Adrenal gland (tissue), 12 donors: Measurements from ENCODE around the gene SLC17A7. TPM values are rescaled to one million over a fixed set of nuclear protein-coding genes. Genes with fewer than 3 reads are reported as not detected.
A peak's percentile ranks its signal among the peaks of the same experiment; 100 is the strongest.

Experiments used
- DNase-seq, 7 donors: peaks; one replicate each; pipeline ENCODE4 v3.0.0-alpha.2; 2019 to 2020
- H3K27ac ChIP-seq, 5 donors: fragments of 200-600 bp; sonication (generic) in 4 of 5; 1 replicate in 3 of 5; 2 replicates in 2 of 5; pipeline versions ENCODE4 v1.5.1 to v1.8.0; 2016 to 2020; ENCODE audit warnings: mild to moderate bottlenecking in 1 of 5
- H3K27me3 ChIP-seq: fragments of 200-600 bp; 2 replicates; pipeline ENCODE4 v1.8.0; 2021
- H3K36me3 ChIP-seq, 2 donors: fragments of 200-600 bp; replicated peaks in 1 of 2; 1 replicate in 1 of 2; 2 replicates in 1 of 2; pipeline versions ENCODE4 v1.5.1 to v1.8.0; 2018 to 2022
- H3K4me1 ChIP-seq, 2 donors: fragments of 200-600 bp; replicated peaks in 1 of 2; 1 replicate in 1 of 2; 2 replicates in 1 of 2; pipeline versions ENCODE4 v1.5.1 to v1.8.0; 2018 to 2021
- H3K4me3 ChIP-seq, 4 donors: fragments of 200-600 bp; sonication (generic) in 3 of 4; one replicate each; pipeline ENCODE4 v1.5.1; 2016 to 2018
- H3K9me3 ChIP-seq, 3 donors: fragments of 200-600 bp; sonication (generic) in 1 of 3; replicated peaks in 1 of 3; 1 replicate in 2 of 3; 2 replicates in 1 of 3; pipeline versions ENCODE4 v1.5.1 to v1.8.0; 2016 to 2021
- POLR2A ChIP-seq, 2 donors: fragments of 450-650 bp; IDR thresholded peaks; one replicate each; pipeline ENCODE4 v1.6.1; 2017; ENCODE audit warnings: antibody characterized with exemption in 2 of 2, mild to moderate bottlenecking in 2 of 2, moderate library complexity in 1 of 2
- WGBS, 4 donors: extraction: QIAGEN DNeasy Blood & Tissue Kit in 2 of 4; methylation state at CpG; one replicate each; pipeline versions ENCODE4 v1.1.5 to v1.1.7; 2013 to 2017; 5-methylcytosine and 5-hydroxymethylcytosine counted together
- intact Hi-C, 2 donors: fragments of 100-400 bp; cut with DNase I; formaldehyde crosslinking; loops; one replicate each; pipeline versions ENCODE4 v1.14.1 to v1.15.0; 2022 to 2023
- polyA plus RNA-seq, 3 donors: library from polyadenylated mRNA; stranded (reverse); fragments of 200-250 nt in 2 of 3; fragments of 350-450 nt in 1 of 3; fragmentation: Illumina TruSeq in 1 of 3; extraction: RNeasy Lipid Tissue Mini Kit (QIAGEN cat#74804) in 1 of 3; gene quantifications; one replicate each; pipeline ENCODE4 v1.2.3, GENCODE V29; 2013 to 2014
- total RNA-seq, 9 donors: library from RNA; depleted of rRNA in 4 of 9; stranded (reverse); fragments of >200 nt in 4 of 9; fragments of 120-200 nt in 1 of 9; fragmentation: NEBNext Ultra II Directional in 1 of 9; extraction: Animal tissue kit (Norgen Biotek cat#: 25700) in 1 of 9; gene quantifications; one replicate each; pipeline versions ENCODE4 v1.1.0 to v1.2.4, GENCODE V29; 2013 to 2023
- TF ChIP-seq, protein P1 (sequence below), 6 experiments: fragments of 450-650 bp in 4 of 6; fragments of 200-600 bp in 2 of 6; sonication (generic) in 1 of 6; IDR thresholded peaks; 1 replicate in 5 of 6; 2 replicates in 1 of 6; pipeline versions ENCODE4 v1.5.1 to v1.8.0; 2016 to 2021; ENCODE audit warnings: antibody characterized with exemption in 6 of 6, mild to moderate bottlenecking in 2 of 6, moderate library complexity in 1 of 6
- donor health status: healthy with polysubstance abuse.
- donor health status: Bipolar disorder and iron deficiency.
- donor health status: DM: yes; HTN: yes; CAD: no.
- donor health status: DM: no; HTN: no; CAD: no.
- donor health status: DM: no; HTN: no; CAD: no.
- donor health status: DM: yes; HTN: yes; CAD: no.

SLC17A7 gene
- total and polyA plus RNA-seq, 12 donors = 0.06 to 9.6 (median 1.2) TPM

GRCh38 chr19:49488863-49489537 lies 47.7 kb upstream of the SLC17A7 start:
- peak overlapping the region; percentile 76 to 92 (median 89) for H3K27ac ChIP-seq
- no peaks in the 10 kb centered on the region for H3K27me3 ChIP-seq
- 13 to 20% (median 14%) methylated on average over 15 of the region's 15 CpGs for WGBS, 4 donors
- H3K36me3 ChIP-seq = peaks cover 0 to 41% of the 10 kb centered on the region in 2 donors
- peak overlapping the region; percentile 79 to 99 (median 86) for H3K4me3 ChIP-seq
- intact Hi-C loops = no loop called here
- peaks cover 14 to 27% of the 10 kb centered on the region in 2 donors for H3K4me1 ChIP-seq
- H3K9me3 ChIP-seq = no peaks in the 10 kb centered on the region
- no peak for DNase-seq
- TF ChIP-seq, protein P1, sequence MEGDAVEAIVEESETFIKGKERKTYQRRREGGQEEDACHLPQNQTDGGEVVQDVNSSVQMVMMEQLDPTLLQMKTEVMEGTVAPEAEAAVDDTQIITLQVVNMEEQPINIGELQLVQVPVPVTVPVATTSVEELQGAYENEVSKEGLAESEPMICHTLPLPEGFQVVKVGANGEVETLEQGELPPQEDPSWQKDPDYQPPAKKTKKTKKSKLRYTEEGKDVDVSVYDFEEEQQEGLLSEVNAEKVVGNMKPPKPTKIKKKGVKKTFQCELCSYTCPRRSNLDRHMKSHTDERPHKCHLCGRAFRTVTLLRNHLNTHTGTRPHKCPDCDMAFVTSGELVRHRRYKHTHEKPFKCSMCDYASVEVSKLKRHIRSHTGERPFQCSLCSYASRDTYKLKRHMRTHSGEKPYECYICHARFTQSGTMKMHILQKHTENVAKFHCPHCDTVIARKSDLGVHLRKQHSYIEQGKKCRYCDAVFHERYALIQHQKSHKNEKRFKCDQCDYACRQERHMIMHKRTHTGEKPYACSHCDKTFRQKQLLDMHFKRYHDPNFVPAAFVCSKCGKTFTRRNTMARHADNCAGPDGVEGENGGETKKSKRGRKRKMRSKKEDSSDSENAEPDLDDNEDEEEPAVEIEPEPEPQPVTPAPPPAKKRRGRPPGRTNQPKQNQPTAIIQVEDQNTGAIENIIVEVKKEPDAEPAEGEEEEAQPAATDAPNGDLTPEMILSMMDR (IDR thresholded peaks at IDR 0.05) = no peak
- TF ChIP-seq POLR2A (IDR thresholded peaks at IDR 0.05) = no peak

- WGBS, 4 donors = 0 to 1% (median 1%) methylated on average over 17 to 26 of the region's 26 CpGs
- Histone ChIP-seq H3K4me3 (peak overlapping the region; percentile 79 to 99 (median 86)), H3K9me3 (no peaks in the 10 kb centered on the region), H3K4me1 (peaks cover 14 to 27% of the 10 kb centered on the region in 2 donors), H3K27me3 (no peaks in the 10 kb centered on the region), H3K36me3 (peaks cover 0 to 41% of the 10 kb centered on the region in 2 donors), H3K27ac (peak overlapping the region; percentile 76 to 92 (median 89))
- intact Hi-C loops = no loop called here
- DNase-seq = no peak
- TF ChIP-seq, protein P1 (IDR thresholded peaks at IDR 0.05) = no peak
- TF ChIP-seq POLR2A (IDR thresholded peaks at IDR 0.05) = no peak
Observed at GRCh38 chr19:49488046-49488862, 46.9 kb upstream of the SLC17A7 start.

DNA sequence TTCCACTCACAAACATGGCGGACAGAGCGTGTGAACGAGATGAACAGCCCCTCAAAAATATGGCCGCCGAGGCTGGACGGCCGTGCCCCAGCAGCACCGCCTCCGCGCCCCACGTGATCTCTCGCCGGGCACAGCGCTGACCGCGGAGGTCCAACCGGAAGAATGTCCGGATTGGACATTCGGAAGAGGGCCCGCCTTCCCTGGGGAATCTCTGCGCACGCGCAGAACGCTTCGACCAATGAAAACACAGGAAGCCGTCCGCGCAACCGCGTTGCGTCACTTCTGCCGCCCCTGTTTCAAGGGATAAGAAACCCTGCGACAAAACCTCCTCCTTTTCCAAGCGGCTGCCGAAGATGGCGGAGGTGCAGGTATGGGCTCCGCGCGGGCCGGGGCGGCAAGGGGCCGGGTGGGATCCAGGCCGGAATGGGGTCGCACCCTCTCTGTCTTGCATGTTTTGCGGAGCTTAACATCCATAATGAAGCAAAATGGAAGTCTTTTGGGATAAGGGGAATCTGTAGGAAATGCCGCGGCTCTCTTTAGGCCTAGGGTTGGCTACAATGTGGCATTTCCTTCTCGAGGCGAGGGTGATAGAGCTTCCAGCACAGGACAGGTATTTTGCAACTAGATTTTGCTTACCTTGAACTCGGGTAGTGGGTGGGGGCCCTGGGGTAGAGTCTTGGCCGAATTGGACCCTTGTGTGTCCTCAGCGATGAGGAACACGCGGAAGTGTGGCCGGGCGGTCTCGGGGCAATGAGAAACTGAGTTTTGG lies 46.1 kb upstream of the SLC17A7 start, which contains the start of gene RPL13A:
Gene RPL13A (plus strand): TSS at position 332 of the 769 bp plus-strand sequence. CDS start 22 bp downstream, at position 354.
- intact Hi-C loops = no loop called here
- DNase-seq = peak; percentile 100
- Histone ChIP-seq H3K27ac (peak within 1 kb of the TSS; percentile 76 to 92 (median 89)), H3K4me3 (peak within 1 kb of the TSS; percentile 79 to 99 (median 86)), H3K27me3 (no peaks in the 10 kb centered on the region), H3K4me1 (peaks cover 14 to 27% of the 10 kb centered on the region in 2 donors), H3K9me3 (no peaks in the 10 kb centered on the region), H3K36me3 (peaks cover 0 to 34% of the 10 kb centered on the region in 2 donors)
- 0 to 1% (median 0%) methylated on average over 21 to 57 of the region's 57 CpGs for WGBS, 4 donors
- TF ChIP-seq, protein P1 (IDR thresholded peaks at IDR 0.05) = no peak
- peak; percentile 99 for TF ChIP-seq POLR2A (IDR thresholded peaks at IDR 0.05)
